G401 (cell line): ENCODE results near the gene WSCD2. TPM values are rescaled to one million over a fixed set of nuclear protein-coding genes. Genes with fewer than 3 reads are reported as not detected.
A peak's percentile ranks its signal among the peaks of the same experiment; 100 is the strongest.

Experiments
- DNase-seq: peaks from one replicate; pipeline ENCODE4 v3.0.0-alpha.2; 2015; ENCODE audit warnings: low spot score
- in situ Hi-C: cut with HindIII; loops from 2 replicates; pipeline ENCODE4 v1.10.0; 2016; ENCODE audit warnings: low sequenced_read_pairs, mixed read lengths
- total RNA-seq: library from RNA; depleted of rRNA; stranded (reverse); fragments of >200 nt; shearing (Covaris generic); gene quantifications from 2 replicates; pipeline ENCODE4 v1.2.3, GENCODE V29; 2014

The WSCD2 gene
- total RNA-seq, 1 experiment from 2014 or later: 0.31 TPM

DNA sequence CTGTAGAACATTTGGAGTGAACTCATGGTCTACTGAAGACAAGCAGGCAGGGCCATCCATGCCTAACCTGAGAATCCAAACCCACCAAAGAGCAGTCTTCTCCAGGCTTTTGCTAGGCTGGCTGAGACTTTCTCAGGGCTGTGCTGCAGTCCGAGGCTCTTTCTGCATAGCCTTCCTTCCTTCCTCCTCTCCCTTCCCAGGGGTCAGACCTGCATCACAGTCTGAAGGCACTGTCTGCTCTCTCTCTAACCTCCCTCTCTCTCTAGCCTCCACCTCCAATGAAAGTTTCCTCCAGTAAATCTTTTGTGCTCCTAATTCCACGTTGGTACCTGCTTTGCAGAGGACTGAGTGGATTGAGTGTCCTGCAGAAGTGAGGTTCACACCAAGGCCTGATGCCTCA, 6.4 kb upstream of the WSCD2 start:
- in situ Hi-C loops: no loop called here
- no peak for DNase-seq

- DNase-seq: peak; percentile 72
- in situ Hi-C loops: no loop called here
These were observed 5.7 kb upstream of the WSCD2 start for GRCh38 chr12:108123402-108123801.

DNA sequence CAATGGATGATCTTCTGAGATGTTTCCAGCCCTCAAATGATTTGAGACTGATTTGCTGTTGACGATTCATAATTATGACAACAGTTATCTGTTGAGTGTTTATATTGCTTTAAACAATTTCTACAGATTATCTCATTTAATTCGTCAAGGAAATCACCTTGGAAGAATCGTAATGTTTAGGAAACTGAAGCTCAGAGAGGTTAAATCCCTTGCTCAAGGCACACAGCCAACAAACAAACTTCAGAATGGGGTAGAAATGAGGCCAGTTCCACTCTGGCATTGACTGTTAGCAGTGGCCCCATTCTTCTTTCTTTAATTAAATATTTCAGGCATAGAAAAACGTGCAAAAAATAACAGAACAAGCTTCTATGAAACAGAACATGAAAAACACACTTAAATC, 4.0 kb upstream of the WSCD2 start:
- no peak for DNase-seq
- in situ Hi-C loops: no loop called here

GRCh38 chr12:108126212-108126611, 2.9 kb upstream of the WSCD2 start:
- DNase-seq: no peak
- in situ Hi-C loops: no loop called here

GRCh38 chr12:108126990-108127501, 2.0 kb upstream of the WSCD2 start:
- in situ Hi-C loops: no loop called here
- DNase-seq: no peak

GRCh38 chr12:108127654-108128053, 1.4 kb upstream of the WSCD2 start:
- in situ Hi-C loops: no loop called here
- DNase-seq: no peak

GRCh38 chr12:108128221-108129016, 669 bp upstream of the WSCD2 start:
- no peak for DNase-seq
- in situ Hi-C loops: no loop called here

DNA sequence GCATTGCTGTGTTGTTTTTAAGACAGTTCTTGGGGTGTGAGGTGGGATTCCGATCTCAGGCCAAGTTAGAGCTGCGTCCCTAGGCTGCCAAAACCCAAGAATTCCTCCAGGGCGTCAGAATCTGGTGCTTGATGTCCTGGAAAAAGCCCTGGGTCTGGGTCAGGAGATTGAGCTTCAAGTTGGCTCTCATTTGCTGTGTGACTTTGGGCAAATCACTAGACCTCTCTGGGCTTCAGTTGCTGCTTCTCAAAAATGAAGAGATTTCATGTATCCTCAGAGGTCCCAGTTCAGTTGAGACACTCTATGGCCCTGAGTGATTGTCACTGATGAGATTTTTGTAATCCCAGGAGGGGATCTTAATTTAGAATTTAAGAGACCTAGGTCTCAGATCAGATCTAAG, 1.9 kb downstream of the WSCD2 start:
- DNase-seq: no peak
- in situ Hi-C loops: no loop called here

DNA sequence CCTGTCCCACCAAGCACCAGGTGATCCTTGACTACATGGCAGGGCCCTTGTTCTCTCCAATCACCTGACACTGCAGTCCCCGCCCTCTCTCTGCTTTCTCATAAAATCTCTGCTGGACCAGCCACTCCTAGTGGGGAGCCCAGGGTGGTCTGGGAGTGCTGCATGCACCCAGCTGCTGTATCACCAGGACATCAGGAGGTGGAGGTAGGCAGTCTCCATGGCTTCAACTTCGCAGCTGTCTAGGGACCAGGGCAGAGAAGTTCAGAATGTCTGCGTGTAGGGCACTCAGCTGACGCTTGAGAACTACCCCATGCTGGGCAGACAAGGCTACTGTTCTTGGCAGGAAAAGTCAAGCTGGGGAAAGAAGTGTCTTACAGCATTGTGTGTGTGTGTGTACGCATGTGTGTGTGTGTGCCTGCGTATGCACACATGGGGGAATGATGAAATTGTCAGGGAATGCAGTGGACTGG, 2.6 kb downstream of the WSCD2 start:
- in situ Hi-C loops: no loop called here
- DNase-seq: peak; percentile 68

DNA sequence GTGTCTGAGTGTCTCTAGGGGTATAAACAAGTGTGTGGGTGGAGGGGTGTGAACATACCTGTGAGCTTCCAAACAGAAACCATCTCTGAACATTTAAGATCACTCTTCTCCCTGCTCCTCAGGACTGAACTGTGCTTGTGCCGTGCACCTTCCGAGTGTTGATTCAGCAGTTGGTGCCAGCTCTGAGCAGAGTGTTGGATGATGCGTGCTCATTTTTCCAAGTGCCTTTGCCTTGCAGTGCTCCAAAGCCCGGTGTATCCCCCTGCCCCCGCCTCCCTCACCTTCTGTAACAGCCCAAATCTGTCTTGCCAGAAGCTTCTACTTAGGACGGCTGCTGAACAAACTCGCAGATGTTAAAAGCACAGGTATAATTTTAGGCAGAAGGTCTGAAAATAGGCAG, 4.4 kb downstream of the WSCD2 start:
- in situ Hi-C loops: no loop called here
- DNase-seq: peak; percentile 85

DNA sequence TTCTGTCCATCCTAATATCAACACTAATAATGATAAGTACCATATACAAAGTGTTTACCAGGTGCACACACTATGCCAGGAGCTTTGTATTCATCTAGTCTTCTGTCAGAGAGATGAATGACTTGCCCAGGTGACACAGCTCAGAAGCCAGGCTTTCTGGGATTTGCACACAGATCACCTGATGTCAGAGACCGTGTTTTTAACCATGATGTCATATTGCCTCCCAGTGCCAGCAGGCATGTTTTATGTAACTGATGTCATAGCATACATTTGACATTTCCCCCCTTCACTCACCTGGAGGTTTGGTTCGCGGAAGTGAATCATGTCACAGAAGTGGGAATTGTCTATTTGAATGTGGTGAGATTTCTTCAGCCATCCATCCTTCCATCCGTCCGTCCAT, 5.7 kb downstream of the WSCD2 start:
- in situ Hi-C loops: no loop called here
- DNase-seq: no peak

GRCh38 chr12:108135627-108136026, 6.5 kb downstream of the WSCD2 start:
- in situ Hi-C loops: no loop called here
- no peak for DNase-seq

- no peak for DNase-seq
- in situ Hi-C loops: no loop called here
These were observed 7.6 kb downstream of the WSCD2 start for GRCh38 chr12:108136697-108137096.

GRCh38 chr12:108139454-108139853, 10.4 kb downstream of the WSCD2 start:
- no peak for DNase-seq
- in situ Hi-C loops: no loop called here

GRCh38 chr12:108140501-108140900, 11.4 kb downstream of the WSCD2 start:
- in situ Hi-C loops: no loop called here

GRCh38 chr12:108141600-108142130, 12.6 kb downstream of the WSCD2 start:
- no peak for DNase-seq
- in situ Hi-C loops: no loop called here

More at GRCh38 chr12:108140501-108140900, 11.4 kb downstream of the WSCD2 start:
- no peak for DNase-seq

DNA sequence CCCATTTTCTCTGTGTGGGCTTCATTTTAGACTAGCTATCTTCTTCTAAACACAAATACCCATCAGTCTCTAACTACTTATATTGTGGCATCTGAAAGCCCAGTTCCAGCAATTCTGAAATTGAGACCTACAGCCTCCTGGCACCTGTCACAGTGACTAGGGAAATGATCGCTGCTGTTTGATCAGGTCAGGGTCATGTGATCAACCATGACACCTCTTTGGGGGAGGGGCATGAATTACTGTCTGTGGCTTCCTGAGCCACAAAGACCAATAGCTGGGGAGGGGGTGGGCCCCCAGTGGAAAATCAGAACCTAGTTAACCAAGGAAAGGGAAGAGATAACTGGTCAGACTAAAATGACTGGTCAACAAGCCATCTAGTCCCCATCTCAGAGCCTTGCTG, 14.1 kb downstream of the WSCD2 start:
- no peak for DNase-seq

DNA sequence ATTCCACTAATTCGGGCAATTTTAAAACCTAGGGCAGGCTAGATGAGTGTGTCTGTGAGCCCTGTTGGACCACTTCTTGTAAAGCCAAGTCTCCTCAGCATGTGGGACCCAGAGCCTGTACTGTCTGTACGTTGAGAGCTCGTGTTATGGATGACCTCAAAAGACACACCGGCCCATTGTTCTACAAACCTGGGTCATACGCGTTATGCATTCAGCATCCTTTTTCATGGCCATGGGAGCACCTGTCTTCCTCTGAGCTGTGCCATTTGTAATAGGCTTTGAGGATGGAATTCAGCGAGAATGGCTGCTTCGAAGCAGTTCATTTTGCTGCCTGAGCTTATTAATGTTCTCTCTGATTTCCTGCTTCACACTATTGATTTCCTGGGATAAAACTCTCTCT, 15.0 kb downstream of the WSCD2 start:
- in situ Hi-C loops: no loop called here
- DNase-seq: no peak

More for the DNA sequence above, 14.1 kb downstream of the WSCD2 start:
- in situ Hi-C loops: no loop called here

GRCh38 chr12:108145011-108145410, 15.9 kb downstream of the WSCD2 start:
- in situ Hi-C loops: no loop called here
- no peak for DNase-seq

- peak; percentile 77 for DNase-seq
- in situ Hi-C loops: no loop called here
These were observed 17.2 kb downstream of the WSCD2 start for GRCh38 chr12:108146035-108146893.
